Activated CD4-positive, alpha-beta T cell treated with anti-CD3 and anti-CD28 coated beads, Interleukin-10, Interleukin-2, amounts not matched to agents 100 ng/mL and 50 ng/mL, durations not matched to agents 16 hours and 8 hours (primary cell): ENCODE data around the gene AP1S1.
A peak's percentile ranks its signal among the peaks of the same experiment; 100 is the strongest.
"Not testable (repeated sequence)": the region's sequence is repeated elsewhere in the genome, so short reads cannot be mapped to it uniquely, and the experiment has no call there.

Experiments used
- DNase-seq: peaks from one replicate; pipeline ENCODE4 v3.0.0-alpha.2; 2020

AP1S1 gene

GRCh38 chr7:101172005-101172853 lies 18.0 kb downstream of the AP1S1 start:
- DNase-seq, result no peak

GRCh38 chr7:101172854-101173751 lies 18.8 kb downstream of the AP1S1 start:
- no peak for DNase-seq

DNA sequence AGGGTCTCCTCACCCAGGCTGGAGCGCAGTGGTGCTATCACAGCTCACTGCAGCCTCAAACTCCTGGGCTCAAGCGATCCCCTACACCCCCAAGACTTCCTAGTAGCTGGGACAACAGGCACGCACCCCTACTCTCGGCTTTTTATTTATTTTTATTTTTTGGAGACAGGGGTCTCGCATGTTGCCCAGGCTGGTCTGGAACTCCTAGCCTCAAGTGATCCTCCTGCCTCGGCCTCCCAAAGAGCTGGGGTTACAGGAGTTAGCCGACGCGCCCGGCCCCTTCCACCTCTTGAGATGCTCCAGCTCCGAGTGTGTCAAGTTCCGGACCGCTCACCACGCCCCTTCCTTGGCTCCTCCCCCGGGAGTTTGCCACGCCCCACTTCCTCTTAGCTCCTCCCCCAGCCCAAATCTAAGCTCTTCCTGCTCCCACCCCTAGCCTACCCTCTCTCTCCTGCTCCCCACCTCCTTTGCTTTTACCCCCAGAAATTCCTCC lies 19.5 kb downstream of the AP1S1 start:
- DNase-seq, result peak; percentile 77

DNA sequence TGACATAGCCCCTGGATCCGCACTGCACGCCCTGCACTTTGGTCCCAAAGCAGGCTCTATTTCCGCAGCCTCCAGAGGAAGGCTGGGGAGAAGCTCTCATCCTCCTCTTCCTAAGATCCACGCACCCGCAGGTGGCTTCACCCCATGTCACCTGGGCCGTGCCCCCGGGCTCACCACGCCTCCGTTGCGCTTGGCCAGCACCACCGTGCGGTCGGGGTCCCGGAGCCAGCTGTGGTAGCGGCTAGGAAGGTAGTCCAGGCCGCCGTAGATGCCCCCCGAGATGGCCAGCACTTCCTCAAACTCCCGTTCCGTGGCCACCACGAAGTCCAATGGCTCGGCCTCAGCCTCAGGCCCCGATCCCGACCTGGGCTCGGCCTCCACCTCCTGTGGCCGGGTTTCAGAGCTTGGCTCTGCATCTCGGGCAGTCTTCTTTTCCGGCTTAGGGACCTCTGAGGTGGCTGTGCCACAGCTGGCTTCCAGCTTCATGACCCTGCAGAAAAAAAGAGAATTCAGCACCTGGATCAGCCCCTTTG lies 20.1 kb downstream of the AP1S1 start:
- no peak for DNase-seq

GRCh38 chr7:101175664-101176063 lies 21.4 kb downstream of the AP1S1 start:
- no peak for DNase-seq

DNA sequence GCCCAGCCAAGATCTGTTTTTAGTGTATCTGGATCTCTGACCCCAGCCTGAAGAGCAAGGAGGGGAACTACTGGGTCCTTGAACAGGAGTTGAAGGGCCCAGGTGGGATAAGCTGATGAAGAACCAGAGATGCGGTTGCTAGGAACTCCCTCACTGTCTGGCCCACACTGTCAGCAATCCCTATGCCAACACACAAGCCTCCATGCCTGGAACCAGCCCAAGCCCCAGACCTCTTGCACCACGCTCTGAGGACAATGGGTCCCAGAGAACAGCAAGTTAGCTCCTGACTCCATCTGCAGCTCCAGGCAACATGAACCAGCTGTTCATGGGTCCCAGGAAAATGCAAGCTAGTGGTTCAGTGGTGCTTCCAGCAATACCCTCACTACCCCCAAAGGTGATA lies 23.4 kb downstream of the AP1S1 start:
- no peak for DNase-seq

DNA sequence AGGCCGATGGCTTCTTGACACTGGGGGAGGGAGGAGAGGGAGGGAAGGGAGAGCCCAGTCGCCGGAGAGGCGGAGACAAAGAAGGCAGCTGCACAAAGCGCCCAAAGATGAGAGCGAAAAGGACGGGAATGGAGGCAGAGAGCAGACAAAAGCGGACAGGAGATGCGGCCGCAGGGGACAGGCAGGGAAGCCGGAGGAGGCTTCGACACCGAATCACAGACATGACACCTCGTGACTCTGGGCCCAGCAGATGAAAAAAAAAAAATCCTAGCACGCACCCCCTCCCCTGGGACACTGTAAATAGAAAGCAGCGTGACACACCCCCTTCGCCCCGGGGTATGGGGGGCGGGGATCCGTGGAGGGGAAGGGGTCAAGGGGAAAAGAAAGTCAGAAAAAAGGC lies 24.8 kb downstream of the AP1S1 start:
- DNase-seq, result no peak

- DNase-seq, result no peak
Measured at GRCh38 chr7:101179713-101180112, 25.4 kb downstream of the AP1S1 start.

DNA sequence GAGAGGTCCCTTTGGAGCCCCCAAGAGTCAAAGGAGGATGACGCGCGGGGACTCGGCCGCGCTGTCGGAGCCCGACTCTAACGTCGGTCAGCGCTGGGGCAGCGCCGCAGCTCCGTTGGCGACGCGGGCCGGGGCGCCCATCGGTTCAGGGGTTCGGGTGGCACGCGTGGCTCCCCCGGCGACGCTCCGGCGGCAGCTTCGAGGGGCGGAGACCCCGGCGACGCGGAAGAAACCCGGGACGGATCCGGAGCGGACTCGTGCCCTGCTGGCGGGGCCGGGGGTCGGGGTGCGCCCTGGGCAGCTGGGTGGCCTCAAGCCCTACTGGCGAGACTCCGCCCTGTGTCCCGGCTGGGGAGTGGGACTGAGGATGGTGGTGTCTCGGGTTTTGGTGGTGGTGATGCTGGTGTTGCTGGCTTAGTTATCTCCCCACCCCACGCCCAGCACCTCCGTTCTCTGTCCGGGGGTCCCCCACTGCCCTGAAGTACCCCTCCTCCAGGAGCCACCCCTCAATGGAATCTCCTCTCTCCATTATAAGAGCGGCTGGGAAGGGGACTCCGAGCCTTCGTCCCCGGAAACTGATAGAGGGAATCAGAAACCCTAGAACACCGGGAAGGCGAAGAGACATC lies 26.0 kb downstream of the AP1S1 start, which contains the start of gene NAT16:
TSS of gene NAT16 (minus strand) at position 164 of the 626 bp plus-strand sequence. CDS start 5,486 bp downstream, outside the sequence.
- no peak for DNase-seq

GRCh38 chr7:101185258-101185839 lies 31.1 kb downstream of the AP1S1 start:
- DNase-seq, result no peak

- no peak for DNase-seq
Measured at GRCh38 chr7:101186194-101186593, 31.9 kb downstream of the AP1S1 start.

DNA sequence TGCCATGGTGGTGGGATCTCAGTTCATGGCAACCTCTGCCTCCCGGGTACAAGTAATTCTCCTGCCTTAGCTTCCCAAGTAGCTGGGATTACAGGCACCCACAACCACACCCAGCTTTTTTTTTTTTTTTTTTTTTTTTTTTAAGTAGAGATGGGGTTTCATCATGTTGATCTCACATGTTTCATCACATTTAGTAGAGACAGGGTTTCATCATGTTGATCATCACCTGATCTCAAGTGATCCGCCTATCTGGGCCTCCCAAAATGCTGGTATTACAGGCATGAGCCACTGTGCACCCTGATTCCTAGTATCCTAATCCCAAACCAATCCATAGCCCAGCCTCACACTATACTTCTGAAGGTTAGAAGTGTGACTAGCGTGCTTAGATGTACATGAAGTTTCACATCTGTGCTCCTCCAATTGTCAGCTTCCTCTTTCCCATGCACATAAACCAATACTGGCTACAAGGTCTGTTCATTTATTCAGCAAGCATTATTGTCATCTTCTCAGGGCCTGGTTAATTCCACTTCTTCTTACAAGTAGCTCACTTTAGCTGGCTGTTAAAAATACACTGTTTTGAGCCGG lies 32.7 kb downstream of the AP1S1 start:
- DNase-seq, result no peak

- DNase-seq, result no peak
Measured at GRCh38 chr7:101189109-101189508, 34.8 kb downstream of the AP1S1 start.

- DNase-seq, result no peak
Measured at GRCh38 chr7:101195884-101196283, 41.6 kb downstream of the AP1S1 start.

DNA sequence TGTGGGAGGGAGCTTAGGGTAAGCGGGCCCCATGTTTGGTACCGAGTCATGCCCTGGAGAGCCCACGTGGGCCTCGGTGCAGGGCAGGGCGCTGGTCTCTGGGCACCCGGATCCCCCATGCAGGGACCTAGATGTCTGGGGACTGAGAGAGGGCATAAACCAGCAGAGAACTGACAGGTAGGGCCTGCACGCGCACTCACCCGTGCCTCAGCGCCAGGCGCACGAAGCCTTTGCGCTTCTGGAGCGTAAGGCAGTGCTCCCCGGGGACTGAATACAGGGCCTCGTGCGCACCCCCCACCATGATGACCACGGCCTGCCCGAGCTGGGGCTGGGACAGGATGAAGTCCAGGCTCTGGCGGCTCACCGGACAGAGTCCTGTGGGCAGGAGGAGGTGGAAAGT lies 43.7 kb downstream of the AP1S1 start:
- DNase-seq, result no peak

DNA sequence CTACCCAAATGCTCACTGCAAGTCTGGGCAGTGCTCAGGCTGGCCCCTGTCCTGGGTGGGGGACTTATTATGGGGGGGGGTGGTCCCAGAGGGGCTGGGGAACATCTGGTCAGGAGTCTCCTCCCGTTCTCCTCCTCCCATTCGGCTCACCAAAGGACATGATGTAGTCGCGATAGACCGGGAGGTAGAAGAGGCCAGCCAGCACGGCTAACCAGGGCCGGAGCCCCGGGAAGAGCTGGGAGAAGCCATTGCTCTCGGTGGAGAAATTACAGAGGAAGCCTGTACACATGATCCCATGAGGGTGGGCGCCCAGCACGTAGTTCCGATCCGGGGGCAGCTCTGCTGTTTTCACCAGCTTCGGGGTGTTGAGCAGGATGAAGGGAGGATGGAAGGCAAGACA lies 44.2 kb downstream of the AP1S1 start:
- no peak for DNase-seq

GRCh38 chr7:101199522-101199921 lies 45.2 kb downstream of the AP1S1 start:
- not testable (repeated sequence) for DNase-seq

- no peak for DNase-seq
Measured at GRCh38 chr7:101200504-101200861, 46.2 kb downstream of the AP1S1 start.

DNA sequence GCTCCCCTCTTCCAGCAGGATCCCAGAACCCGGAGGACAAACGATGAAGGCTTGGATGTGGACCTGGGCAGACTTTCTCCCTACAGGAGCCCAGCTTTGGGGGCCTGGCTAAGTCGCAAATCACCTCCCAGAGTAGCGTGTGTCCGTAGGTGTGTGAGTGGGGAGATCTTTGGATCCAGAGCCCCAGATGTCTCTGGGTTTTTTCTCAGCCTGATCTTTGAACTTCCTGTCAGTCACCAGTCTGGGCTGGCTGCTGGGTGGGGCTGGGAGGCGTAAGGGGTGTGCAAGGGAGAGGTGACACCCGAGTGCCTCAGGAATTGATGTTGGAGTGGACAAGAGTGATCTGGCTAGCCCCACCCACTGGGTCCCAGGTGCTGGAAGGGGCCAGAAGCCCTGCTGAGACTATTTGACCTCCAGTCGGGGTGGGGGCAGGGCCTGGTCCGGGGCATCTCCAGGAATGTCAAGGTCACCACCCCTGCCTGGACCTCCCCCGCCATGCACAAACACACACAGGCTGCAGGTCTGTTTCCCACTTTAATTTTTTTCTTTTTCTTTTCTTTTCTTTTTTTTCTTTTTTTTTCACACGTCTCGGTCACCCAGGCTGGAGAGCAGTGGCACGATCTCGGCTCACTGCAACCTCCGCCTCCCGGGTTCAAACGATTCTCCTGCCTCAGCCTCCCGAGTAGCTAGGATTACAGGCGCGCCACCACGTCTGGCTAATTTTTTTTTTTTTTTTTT lies 46.8 kb downstream of the AP1S1 start, which contains the start of gene MOGAT3:
TSS of gene MOGAT3 (minus strand) at position 175 of the 738 bp plus-strand sequence. CDS start 182 bp downstream, outside the sequence.
- no peak for DNase-seq

DNA sequence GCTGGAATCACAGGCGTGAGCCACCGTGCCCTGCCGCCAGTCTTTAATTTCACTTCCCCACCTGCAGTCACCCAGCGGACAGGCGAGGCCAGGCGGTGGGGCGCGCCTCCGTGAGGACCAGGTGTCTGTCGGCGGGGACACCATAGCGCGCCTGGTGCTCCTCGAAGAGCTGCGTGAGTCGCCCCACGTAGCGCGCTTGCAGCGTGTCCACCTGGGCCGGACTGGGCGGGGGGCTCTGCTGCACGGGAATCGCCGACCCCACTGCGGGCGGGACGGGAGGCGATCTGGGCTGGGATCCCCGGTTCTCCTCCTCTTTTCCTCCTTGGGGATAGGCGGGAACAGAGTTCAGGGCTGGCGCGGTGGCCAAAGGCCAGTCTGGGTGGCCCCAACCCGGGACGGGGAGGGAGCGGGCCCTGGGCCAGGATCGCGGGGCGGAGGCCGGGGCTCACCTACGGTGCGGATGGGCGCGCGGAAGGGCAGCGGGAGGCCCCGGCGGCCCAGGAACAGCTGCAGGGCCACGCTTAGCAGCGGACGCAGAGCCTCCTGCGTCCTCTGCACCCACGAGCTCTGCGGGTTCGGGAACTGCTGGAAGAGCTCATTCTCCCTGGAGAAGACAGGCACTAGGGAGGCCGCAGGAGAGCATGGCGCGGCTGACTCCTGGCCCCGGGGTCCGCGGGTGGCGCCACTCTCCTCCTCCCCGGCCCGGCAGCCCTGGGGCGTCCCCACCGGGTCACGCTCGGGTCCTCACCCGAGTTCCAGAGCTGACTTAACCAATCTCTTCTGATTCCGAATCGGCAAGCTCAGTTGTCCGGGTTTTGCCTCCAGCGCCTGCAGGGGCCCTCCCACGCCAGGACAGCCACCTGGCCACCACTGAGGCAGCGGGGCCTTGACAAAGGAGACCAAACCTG lies 47.7 kb downstream of the AP1S1 start:
- DNase-seq, result no peak
